Lower leg skin (tissue), 4 donors: ENCODE measurements around the gene SRPX. TPM values are rescaled to one million over a fixed set of nuclear protein-coding genes. Genes with fewer than 3 reads are reported as not detected.

ENCODE experiments used
- DNase-seq, 2 donors: peaks; one replicate each; pipeline ENCODE4 v3.0.0-alpha.2; 2019; ENCODE audit warnings: low spot score in 2 of 2
- H3K4me3 ChIP-seq: fragments of 200-600 bp; sonication (generic); 2 replicates; pipeline ENCODE4 v1.5.1; 2017; ENCODE audit warnings: mild to moderate bottlenecking, low read depth; ENCODE audit not compliant: poor library complexity, severe bottlenecking
- POLR2A ChIP-seq, 2 donors: fragments of 450-650 bp; IDR thresholded peaks; one replicate each; pipeline ENCODE4 v1.6.1; 2016 to 2017; ENCODE audit warnings: antibody characterized with exemption in 2 of 2, mild to moderate bottlenecking in 1 of 2, moderate library complexity in 1 of 2
- WGBS, 2 donors: methylation state at CpG; one replicate each; pipeline ENCODE4 v1.1.5; 2018; 5-methylcytosine and 5-hydroxymethylcytosine counted together
- intact Hi-C: fragments of 100-400 bp; cut with DNase I; formaldehyde crosslinking; loops from one replicate; pipeline ENCODE4 v1.15.0; 2023; ENCODE audit warnings: low total_unique reads
- total RNA-seq, 4 donors: library from RNA; depleted of rRNA; stranded (reverse); fragments of >200 nt; gene quantifications; one replicate each; pipeline ENCODE4 v1.1.0, GENCODE V29; 2016
- TF ChIP-seq, protein P1 (sequence below), 3 donors: fragments of 450-650 bp; IDR thresholded peaks; one replicate each; pipeline ENCODE4 v1.5.1; 2016; ENCODE audit warnings: antibody characterized with exemption in 3 of 3, mild to moderate bottlenecking in 3 of 3, moderate library complexity in 2 of 3

Gene SRPX, protein sequence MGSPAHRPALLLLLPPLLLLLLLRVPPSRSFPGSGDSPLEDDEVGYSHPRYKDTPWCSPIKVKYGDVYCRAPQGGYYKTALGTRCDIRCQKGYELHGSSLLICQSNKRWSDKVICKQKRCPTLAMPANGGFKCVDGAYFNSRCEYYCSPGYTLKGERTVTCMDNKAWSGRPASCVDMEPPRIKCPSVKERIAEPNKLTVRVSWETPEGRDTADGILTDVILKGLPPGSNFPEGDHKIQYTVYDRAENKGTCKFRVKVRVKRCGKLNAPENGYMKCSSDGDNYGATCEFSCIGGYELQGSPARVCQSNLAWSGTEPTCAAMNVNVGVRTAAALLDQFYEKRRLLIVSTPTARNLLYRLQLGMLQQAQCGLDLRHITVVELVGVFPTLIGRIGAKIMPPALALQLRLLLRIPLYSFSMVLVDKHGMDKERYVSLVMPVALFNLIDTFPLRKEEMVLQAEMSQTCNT
- 10 to 100 TPM; 13.4 to 56.5 (median 22.3) TPM for total RNA-seq

DNA sequence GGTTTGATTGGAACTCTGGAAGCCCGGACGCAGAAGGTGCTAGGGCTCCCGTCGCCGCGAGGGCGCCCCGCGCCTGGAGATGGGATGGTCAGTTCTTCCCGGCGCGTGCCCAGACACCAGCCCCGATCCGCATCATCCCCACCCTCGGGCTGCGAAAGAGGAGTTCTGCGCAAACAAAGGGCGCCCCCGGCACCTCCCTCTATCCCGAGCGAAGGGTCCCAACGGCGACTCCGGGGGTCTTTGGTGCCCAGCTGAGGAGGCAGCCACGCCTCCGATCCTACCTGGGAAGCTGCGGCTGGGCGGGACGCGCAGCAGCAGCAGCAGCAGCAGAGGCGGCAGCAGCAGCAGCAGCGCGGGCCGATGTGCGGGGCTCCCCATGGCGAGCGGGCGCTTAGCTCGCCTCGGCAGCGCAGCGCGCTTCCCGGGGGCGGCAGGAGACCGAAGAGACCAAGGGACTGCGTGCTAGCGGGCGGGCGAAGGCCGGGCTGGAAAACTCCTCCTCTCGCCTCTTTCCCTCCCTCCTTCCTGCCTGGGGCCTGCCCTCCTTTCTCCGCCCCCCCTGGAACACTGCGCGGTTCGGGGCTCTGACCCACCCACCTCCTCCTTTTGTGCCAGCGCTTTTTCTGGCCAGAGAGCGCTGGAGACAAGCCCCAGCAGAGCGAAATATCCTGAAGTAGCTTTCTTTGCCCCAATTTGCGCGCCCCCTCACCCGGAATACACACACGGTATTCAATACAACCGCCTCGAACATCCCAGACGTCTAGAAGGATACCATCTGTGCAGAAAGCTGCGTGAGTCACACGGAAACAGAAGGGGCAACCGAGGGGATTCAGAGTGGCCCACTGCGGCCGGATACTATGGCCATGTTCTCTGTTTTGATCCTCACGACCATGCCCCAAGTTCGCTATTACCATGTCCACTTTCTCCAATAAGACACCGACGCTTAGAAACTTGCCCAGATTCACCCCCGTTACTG lies at the start of gene SRPX:
SRPX (minus strand) TSS at position 457 of the 976 bp plus-strand sequence; CDS start at position 378, 79 bp downstream.
- intact Hi-C loops, result no loop called here
- TF ChIP-seq, protein P1, sequence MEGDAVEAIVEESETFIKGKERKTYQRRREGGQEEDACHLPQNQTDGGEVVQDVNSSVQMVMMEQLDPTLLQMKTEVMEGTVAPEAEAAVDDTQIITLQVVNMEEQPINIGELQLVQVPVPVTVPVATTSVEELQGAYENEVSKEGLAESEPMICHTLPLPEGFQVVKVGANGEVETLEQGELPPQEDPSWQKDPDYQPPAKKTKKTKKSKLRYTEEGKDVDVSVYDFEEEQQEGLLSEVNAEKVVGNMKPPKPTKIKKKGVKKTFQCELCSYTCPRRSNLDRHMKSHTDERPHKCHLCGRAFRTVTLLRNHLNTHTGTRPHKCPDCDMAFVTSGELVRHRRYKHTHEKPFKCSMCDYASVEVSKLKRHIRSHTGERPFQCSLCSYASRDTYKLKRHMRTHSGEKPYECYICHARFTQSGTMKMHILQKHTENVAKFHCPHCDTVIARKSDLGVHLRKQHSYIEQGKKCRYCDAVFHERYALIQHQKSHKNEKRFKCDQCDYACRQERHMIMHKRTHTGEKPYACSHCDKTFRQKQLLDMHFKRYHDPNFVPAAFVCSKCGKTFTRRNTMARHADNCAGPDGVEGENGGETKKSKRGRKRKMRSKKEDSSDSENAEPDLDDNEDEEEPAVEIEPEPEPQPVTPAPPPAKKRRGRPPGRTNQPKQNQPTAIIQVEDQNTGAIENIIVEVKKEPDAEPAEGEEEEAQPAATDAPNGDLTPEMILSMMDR (IDR thresholded peaks at IDR 0.05), result no peak
- no peak for TF ChIP-seq POLR2A (IDR thresholded peaks at IDR 0.05)
- 8 to 38% methylated on average over 46 to 58 of the region's 76 CpGs for WGBS, 2 donors
- DNase-seq, result peak in 1 of 2 donors; percentile 87
- peak within 1 kb of the TSS; percentile 20 for H3K4me3 ChIP-seq

DNA sequence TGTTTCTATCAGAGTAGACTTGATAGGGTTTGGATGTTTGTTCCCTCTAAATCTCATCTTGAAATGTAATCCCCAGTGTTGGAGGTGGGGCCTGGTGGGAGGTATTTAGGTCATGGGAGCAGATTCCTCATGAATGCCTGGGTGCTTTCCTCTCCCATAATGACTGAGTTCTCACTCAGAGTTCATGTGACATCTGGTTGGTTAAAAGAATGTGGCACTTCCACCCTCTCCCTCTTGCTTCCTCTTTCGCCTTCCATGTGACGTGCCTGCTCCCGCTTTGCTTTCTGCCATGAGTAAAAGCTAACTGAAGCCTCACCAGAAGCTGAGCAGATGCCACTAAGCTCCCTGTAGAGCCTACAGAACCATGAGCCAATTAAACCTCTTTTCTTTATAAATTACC lies 47.3 kb upstream of the SRPX start:
- 92% methylated on average over 3 of the region's 3 CpGs for WGBS, 2 donors
- no peak overlapping the region for H3K4me3 ChIP-seq
- TF ChIP-seq POLR2A (IDR thresholded peaks at IDR 0.05), result no peak
- TF ChIP-seq, protein P1 (IDR thresholded peaks at IDR 0.05), result no peak
- DNase-seq, result no peak
- intact Hi-C loops, result no loop called here

DNA sequence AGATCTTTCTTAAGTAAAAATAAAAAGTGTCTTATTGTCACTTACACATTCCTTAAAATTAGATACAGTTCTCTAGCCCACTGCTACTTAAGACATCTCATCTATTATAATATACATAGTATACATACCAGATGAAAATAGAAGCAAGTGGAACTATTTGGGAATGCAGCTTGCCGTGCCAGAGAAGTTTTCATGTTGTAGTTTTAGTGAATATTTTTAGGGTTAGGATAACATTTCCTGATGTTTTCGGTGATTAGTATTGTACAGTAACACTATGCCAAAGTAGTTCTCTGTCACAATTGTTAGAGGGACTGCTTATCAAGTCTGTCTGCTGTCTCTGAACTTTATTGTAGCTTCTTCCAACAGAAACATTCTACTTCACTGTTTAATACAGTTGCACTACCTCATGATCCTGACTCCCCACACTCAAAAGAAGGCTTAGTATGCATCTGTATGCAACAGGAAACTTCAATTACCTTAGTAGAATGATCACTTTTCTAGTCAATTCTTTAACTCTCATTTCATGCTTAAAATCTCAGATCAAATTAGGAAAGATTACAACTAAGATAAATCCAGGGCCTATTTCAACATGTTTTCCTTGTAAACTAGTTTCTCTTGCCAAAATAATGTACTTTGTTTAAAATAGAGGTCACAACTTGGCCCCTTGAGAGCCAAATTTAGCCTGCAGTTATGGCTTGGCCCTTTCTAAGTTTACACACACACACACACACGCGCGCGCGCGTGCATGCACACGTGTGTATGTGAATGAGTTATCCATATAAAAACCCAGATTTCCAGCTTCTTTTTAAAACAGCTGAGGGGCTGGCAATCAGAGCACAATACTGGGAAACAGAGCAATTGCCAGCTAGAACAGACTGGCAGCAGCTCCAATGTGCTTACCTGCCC lies 42.3 kb upstream of the SRPX start:
- intact Hi-C loops, result no loop called here
- H3K4me3 ChIP-seq, result no peak overlapping the region
- WGBS, 2 donors, result 66 to 74% methylated on average over 9 of the region's 9 CpGs
- TF ChIP-seq, protein P1 (IDR thresholded peaks at IDR 0.05), result no peak
- no peak for TF ChIP-seq POLR2A (IDR thresholded peaks at IDR 0.05)
- DNase-seq, result no peak

DNA sequence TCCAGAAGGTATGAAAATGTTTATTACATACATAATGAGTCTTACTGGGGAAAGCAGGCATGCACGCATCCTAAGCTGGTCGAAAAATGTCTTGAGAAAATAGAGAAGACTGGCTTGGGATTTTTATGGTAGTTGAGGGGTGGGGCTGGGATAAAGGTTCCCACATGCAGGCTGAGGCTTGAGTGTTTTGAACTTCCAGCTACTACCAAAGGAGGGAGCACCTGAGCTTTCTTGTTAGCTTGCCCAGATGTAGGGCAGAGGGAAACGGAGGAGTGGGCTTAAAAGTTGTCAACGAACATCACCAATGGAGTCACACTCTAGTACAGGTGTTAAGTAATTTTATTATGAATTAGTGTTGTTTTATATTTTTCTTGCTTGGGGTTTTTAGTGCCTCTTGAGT lies 39.6 kb upstream of the SRPX start:
- no peak for DNase-seq
- intact Hi-C loops, result no loop called here
- 47 to 50% methylated on average over 4 of the region's 4 CpGs for whole genome bisulfite sequencing, 2 donors
- no peak for TF ChIP-seq POLR2A (IDR thresholded peaks at IDR 0.05)
- TF ChIP-seq, protein P1 (IDR thresholded peaks at IDR 0.05), result no peak
- no peak overlapping the region for H3K4me3 ChIP-seq

DNA sequence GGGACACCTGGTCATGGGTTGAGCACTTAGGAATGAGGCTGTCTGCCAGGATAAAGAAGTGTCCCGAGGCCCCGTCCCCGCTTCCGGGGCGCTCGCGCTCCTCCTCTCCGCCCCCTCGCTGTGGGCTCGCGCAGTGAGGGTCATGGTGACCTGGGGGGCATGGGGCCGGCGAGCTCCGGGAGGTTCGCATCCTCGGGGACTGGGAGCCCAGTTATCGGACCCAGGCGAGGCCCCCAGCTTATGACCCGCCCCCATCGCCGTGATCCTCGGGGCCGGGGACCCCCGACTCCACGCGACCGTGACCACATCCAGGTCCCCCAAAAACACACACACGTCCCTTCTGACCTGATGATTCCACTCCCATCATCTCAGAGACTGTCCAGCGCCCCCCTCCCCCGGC lies 35.3 kb upstream of the SRPX start:
- no peak for DNase-seq
- intact Hi-C loops, result no loop called here
- H3K4me3 ChIP-seq, result no peak overlapping the region
- no peak for TF ChIP-seq POLR2A (IDR thresholded peaks at IDR 0.05)
- TF ChIP-seq, protein P1 (IDR thresholded peaks at IDR 0.05), result no peak
- 88 to 95% methylated on average over 23 to 28 of the region's 30 CpGs for WGBS, 2 donors
